Caco-2 (cell line): ENCODE data around the gene MAGI1. TPM values are rescaled to one million over a fixed set of nuclear protein-coding genes. Genes with fewer than 3 reads are reported as not detected.

Experiments
- BruUV-seq: library from RNA; stranded (reverse); fragments of 400-500 nt; replicated peaks from 2 replicates; lab custom pipeline; 2021; lab: Mats Ljungman, UMichigan
- CTCF ChIA-PET: fragments of 300-600 bp; sonication (Branson Sonifier 250); formaldehyde crosslinking; loops from one replicate; lab custom pipeline; 2022; ENCODE audit warnings: antibody characterized with exemption; lab: Charles Lee
- POLR2A ChIA-PET: fragments of 300-600 bp; sonication (Branson Sonifier 250); formaldehyde crosslinking; loops from one replicate; lab custom pipeline; 2022; ENCODE audit warnings: antibody characterized with exemption; lab: Charles Lee
- DNase-seq, 2 experiments: peaks; one replicate each; pipeline versions ENCODE4 v3.0.0 to v3.0.0-alpha.2; 2020 to 2022
- H3K27me3 ChIP-seq: replicated peaks from 2 replicates; pipeline ENCODE4 v1.6.0; 2011; ENCODE audit warnings: low read length; ENCODE audit not compliant: control insufficient read depth, insufficient read depth
- H3K36me3 ChIP-seq: 2 replicates; pipeline ENCODE4 v1.5.1; 2011; ENCODE audit warnings: low read length; ENCODE audit not compliant: control insufficient read depth, insufficient read depth
- H3K4me1 ChIP-seq: fragments of 250-450 bp; sonication (Bioruptor Pico); 2 replicates; pipeline ENCODE4 v1.5.1; 2020; ENCODE audit warnings: mild to moderate bottlenecking
- H3K4me3 ChIP-seq: 2 replicates; pipeline ENCODE4 v1.5.1; 2011; ENCODE audit warnings: low read depth, mild to moderate bottlenecking, control low read depth, low read length
- H3K9me3 ChIP-seq: fragments of 250-450 bp; sonication (Bioruptor Pico); 2 replicates; pipeline ENCODE4 v1.5.1; 2020; ENCODE audit warnings: mild to moderate bottlenecking, moderate library complexity
- H3K27ac Mint-ChIP-seq: one replicate; pipeline ENCODE4 v1.8.0; 2022; ENCODE audit warnings: mixed read lengths; ENCODE audit not compliant: unreplicated experiment
- H3K27me3 Mint-ChIP-seq: one replicate; pipeline ENCODE4 v1.8.0; 2022; ENCODE audit warnings: mixed read lengths; ENCODE audit not compliant: insufficient read depth, unreplicated experiment
- H3K36me3 Mint-ChIP-seq: one replicate; pipeline ENCODE4 v1.8.0; 2022; ENCODE audit warnings: mild to moderate bottlenecking, mixed read lengths; ENCODE audit not compliant: insufficient read depth, unreplicated experiment
- H3K4me1 Mint-ChIP-seq: one replicate; pipeline ENCODE4 v1.8.0; 2022; ENCODE audit warnings: low read depth, mixed read lengths; ENCODE audit not compliant: unreplicated experiment
- H3K4me3 Mint-ChIP-seq: one replicate; pipeline ENCODE4 v1.8.0; 2022; ENCODE audit warnings: mild to moderate bottlenecking, moderate library complexity, mixed read lengths; ENCODE audit not compliant: unreplicated experiment
- H3K9me3 Mint-ChIP-seq: one replicate; pipeline ENCODE4 v1.8.0; 2022; ENCODE audit warnings: mixed read lengths; ENCODE audit not compliant: unreplicated experiment
- intact Hi-C: fragments of 100-400 bp; cut with micrococcal nuclease; formaldehyde crosslinking; loops from one replicate; pipeline ENCODE4 v1.10.0; 2022; ENCODE audit not compliant: unreplicated experiment
- total RNA-seq: library from RNA; stranded (reverse); gene quantifications from 2 replicates; pipeline ENCODE4 v1.2.3, GENCODE V29; 2022
- TF ChIP-seq, protein P1 (sequence below), 2 experiments: fragments of 200-600 bp in 1 of 2; IDR thresholded peaks; 1 replicate in 1 of 2; 2 replicates in 1 of 2; pipeline versions ENCODE4 v1.5.1 to v1.8.0; 2011 to 2022; ENCODE audit warnings: antibody characterized with exemption in 1 of 2, control low read depth in 1 of 2, inconsistent platforms in 1 of 2, low read depth in 1 of 2, low read length in 1 of 2, mild to moderate bottlenecking in 1 of 2, moderate library complexity in 1 of 2; ENCODE audit not compliant: insufficient read depth in 1 of 2, severe bottlenecking in 1 of 2, unreplicated experiment in 1 of 2

Gene MAGI1
- total RNA-seq, 1 experiment from 2014 or later, result 64.9 TPM

GRCh38 chr3:66019896-66020295 lies 18.8 kb downstream of the MAGI1 start:
- H3K9me3 ChIP-seq, result no peaks in the 10 kb centered on the region
- no peak for DNase-seq
- POLR2A ChIA-PET, result no interaction called here
- no peaks in the 10 kb centered on the region for H3K27me3 ChIP-seq
- Mint-ChIP-seq H3K27me3 (no peaks in the 10 kb centered on the region), H3K9me3 (no peaks in the 10 kb centered on the region), H3K27ac (no peak overlapping the region), H3K36me3 (peaks cover 9% of the 10 kb centered on the region), H3K4me1 (peaks cover 43% of the 10 kb centered on the region), H3K4me3 (no peak overlapping the region)
- no peak overlapping the region for H3K4me3 ChIP-seq
- intact Hi-C loops, result no loop called here
- BruUV-seq, result no TSS peak
- CTCF ChIA-PET, result no interaction called here
- peaks cover 52% of the 10 kb centered on the region for H3K4me1 ChIP-seq
- TF ChIP-seq, protein P1, sequence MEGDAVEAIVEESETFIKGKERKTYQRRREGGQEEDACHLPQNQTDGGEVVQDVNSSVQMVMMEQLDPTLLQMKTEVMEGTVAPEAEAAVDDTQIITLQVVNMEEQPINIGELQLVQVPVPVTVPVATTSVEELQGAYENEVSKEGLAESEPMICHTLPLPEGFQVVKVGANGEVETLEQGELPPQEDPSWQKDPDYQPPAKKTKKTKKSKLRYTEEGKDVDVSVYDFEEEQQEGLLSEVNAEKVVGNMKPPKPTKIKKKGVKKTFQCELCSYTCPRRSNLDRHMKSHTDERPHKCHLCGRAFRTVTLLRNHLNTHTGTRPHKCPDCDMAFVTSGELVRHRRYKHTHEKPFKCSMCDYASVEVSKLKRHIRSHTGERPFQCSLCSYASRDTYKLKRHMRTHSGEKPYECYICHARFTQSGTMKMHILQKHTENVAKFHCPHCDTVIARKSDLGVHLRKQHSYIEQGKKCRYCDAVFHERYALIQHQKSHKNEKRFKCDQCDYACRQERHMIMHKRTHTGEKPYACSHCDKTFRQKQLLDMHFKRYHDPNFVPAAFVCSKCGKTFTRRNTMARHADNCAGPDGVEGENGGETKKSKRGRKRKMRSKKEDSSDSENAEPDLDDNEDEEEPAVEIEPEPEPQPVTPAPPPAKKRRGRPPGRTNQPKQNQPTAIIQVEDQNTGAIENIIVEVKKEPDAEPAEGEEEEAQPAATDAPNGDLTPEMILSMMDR (IDR thresholded peaks at IDR 0.05; ENCODE audit: insufficient read depth in 1 of 2, low read depth in 1 of 2, low read length in 1 of 2, severe bottlenecking in 1 of 2, unreplicated experiment in 1 of 2), result no peak
- no peaks in the 10 kb centered on the region for H3K36me3 ChIP-seq

DNA sequence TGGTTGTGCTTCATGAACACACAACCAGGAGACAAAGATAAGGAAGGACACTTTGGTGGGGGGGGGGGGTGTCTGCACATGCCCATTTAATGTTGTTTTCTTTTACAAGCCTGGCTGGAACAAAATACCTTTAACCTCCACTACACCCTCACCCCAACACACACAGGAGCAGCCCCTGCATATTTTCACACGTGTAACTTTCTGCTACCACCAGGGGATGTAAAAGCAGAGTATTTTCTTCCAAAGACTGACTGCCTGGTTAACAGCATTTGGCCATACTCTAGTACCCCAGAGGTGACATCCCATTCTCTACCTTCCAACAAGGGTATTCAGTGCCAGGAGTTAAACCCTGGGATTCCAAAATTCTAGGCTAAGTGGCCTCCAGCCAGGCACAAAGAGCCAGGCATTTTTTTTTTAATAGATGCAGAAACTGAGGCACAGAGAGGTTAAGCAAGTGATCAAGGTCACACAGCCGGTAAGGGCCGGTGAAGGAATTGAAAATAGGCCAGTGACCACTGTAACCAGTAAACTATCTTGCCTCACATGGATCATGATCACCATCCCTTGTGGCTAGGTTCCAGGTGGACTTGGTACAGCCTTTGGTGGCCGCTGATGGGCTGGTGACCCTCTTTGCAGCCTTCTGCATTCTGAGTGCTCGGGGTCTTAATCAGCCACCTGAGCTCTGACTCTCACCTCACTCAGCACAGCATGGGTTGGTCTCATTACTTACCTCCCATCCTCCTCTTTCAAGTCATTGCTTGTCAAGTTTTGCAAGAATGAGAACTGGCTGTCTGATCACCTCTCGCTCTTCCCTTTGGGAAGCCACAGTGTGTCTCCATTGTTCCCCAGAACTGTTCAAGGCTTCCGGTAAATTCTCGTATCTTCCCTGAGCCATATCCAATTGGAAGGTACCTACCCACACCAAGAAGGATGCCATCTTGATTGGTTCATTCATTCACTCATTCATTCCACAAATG lies 20.4 kb downstream of the MAGI1 start:
- ChIA-PET CTCF (no interaction called here), POLR2A (no interaction called here)
- TF ChIP-seq, protein P1 (IDR thresholded peaks at IDR 0.05; ENCODE audit: insufficient read depth in 1 of 2, low read depth in 1 of 2, low read length in 1 of 2, severe bottlenecking in 1 of 2, unreplicated experiment in 1 of 2), result no peak
- Mint-ChIP-seq H3K9me3 (no peaks in the 10 kb centered on the region), H3K4me1 (peaks cover 41% of the 10 kb centered on the region), H3K27me3 (no peaks in the 10 kb centered on the region), H3K36me3 (peaks cover 9% of the 10 kb centered on the region), H3K4me3 (no peak overlapping the region), H3K27ac (no peak overlapping the region)
- BruUV-seq, result no TSS peak
- Histone ChIP-seq H3K27me3 (no peaks in the 10 kb centered on the region), H3K4me1 (peaks cover 56% of the 10 kb centered on the region), H3K9me3 (no peaks in the 10 kb centered on the region), H3K4me3 (no peak overlapping the region), H3K36me3 (no peaks in the 10 kb centered on the region)
- no peak for DNase-seq
- intact Hi-C loops, result no loop called here

DNA sequence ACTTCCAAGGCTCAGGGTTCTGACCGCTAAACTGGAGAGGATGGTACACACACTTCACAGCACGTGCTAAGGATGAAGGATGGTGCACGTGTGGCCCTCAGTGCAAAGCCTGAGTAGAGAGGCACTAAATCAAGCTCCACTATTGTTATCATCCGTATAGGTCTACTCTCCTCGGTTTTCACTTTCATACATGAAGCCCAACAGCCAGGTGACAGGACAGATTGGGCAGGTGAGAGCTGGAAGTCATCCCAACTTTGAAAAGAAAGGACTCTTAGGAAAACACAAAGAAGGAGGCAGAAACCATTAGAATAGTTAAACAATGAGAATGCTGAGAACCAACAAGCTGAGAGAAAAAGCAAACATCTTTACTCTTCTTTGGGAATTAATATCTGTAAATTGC lies 21.1 kb downstream of the MAGI1 start:
- Mint-ChIP-seq H3K27me3 (no peaks in the 10 kb centered on the region), H3K4me1 (peaks cover 41% of the 10 kb centered on the region)

More for the DNA sequence above, 21.1 kb downstream of the MAGI1 start:
- BruUV-seq, result no TSS peak
- no peak overlapping the region for H3K27ac Mint-ChIP-seq
- H3K9me3 Mint-ChIP-seq, result no peaks in the 10 kb centered on the region
- Histone ChIP-seq H3K27me3 (no peaks in the 10 kb centered on the region), H3K4me1 (peaks cover 48% of the 10 kb centered on the region), H3K4me3 (no peak overlapping the region), H3K36me3 (no peaks in the 10 kb centered on the region), H3K9me3 (no peaks in the 10 kb centered on the region)
- DNase-seq, result no peak
- POLR2A ChIA-PET, result no interaction called here
- intact Hi-C loops, result no loop called here
- CTCF ChIA-PET, result interaction anchor here (0.7 kb wide), 1 partner anchor 10 kb away, joined by 6 read pairs; no protein-coding TSS in a partner anchor
- TF ChIP-seq, protein P1 (IDR thresholded peaks at IDR 0.05; ENCODE audit: insufficient read depth in 1 of 2, low read depth in 1 of 2, low read length in 1 of 2, severe bottlenecking in 1 of 2, unreplicated experiment in 1 of 2), result no peak
- H3K4me3 Mint-ChIP-seq, result no peak overlapping the region
- H3K36me3 Mint-ChIP-seq, result peaks cover 9% of the 10 kb centered on the region
